IMR-90 (cell line): ENCODE data around the gene CRYGC. TPM values are rescaled to one million over a fixed set of nuclear protein-coding genes. Genes with fewer than 3 reads are reported as not detected.

Experiments
- ATAC-seq: fragments of 200-7000 bp; cut with Tn5 transposase; 2 replicates; pipeline ENCODE4 v1.9.1; 2020; ENCODE audit warnings: low read depth, mild to moderate bottlenecking, moderate library complexity
- BruUV-seq: library from RNA; stranded (reverse); fragments of 400-500 nt; replicated peaks from 2 replicates; lab custom pipeline; 2021; lab: Mats Ljungman, UMichigan
- CTCF ChIA-PET: fragments of 300-600 bp; formaldehyde crosslinking; extraction: SDS; loops from one replicate; lab custom pipeline; 2021; ENCODE audit warnings: antibody characterized with exemption; lab: Yijun Ruan, JAX
- POLR2A ChIA-PET: fragments of 300-600 bp; sonication (Branson Sonifier 250); formaldehyde crosslinking; loops from one replicate; lab custom pipeline; 2022; ENCODE audit warnings: antibody characterized with exemption; ENCODE audit not compliant: unreplicated experiment; lab: Charles Lee
- DNase-seq: peaks from one replicate; pipeline ENCODE4 v3.0.0; 2013
- H2AFZ ChIP-seq: replicated peaks from 2 replicates; pipeline ENCODE3; 2013; ENCODE audit warnings: low read length, mild to moderate bottlenecking; ENCODE audit not compliant: poor library complexity
- H2AK5ac ChIP-seq: 2 replicates; pipeline ENCODE4 v1.6.1; 2013; ENCODE audit warnings: low read depth, low read length, inconsistent platforms
- H2AK9ac ChIP-seq: replicated peaks from 2 replicates; pipeline ENCODE3; 2013; ENCODE audit warnings: mild to moderate bottlenecking, low read depth, low read length, moderate library complexity; ENCODE audit not compliant: poor library complexity
- H2BK120ac ChIP-seq: 2 replicates; pipeline ENCODE4 v1.6.1; 2013; ENCODE audit warnings: low read depth, low read length, inconsistent platforms
- H2BK15ac ChIP-seq: 3 replicates; pipeline ENCODE4 v1.6.1; 2013; ENCODE audit warnings: low read depth, low read length, inconsistent platforms
- H2BK20ac ChIP-seq: 2 replicates; pipeline ENCODE4 v1.6.1; 2013; ENCODE audit warnings: low read depth, mild to moderate bottlenecking, inconsistent platforms, low read length, moderate library complexity
- H2BK5ac ChIP-seq: 2 replicates; pipeline ENCODE4 v1.6.1; 2013; ENCODE audit warnings: mild to moderate bottlenecking, low read depth, low read length, inconsistent platforms; ENCODE audit not compliant: poor library complexity, severe bottlenecking
- H3K14ac ChIP-seq: replicated peaks from 2 replicates; pipeline ENCODE4 v1.6.1; 2013; ENCODE audit warnings: low read depth, low read length, inconsistent platforms
- H3K18ac ChIP-seq: 2 replicates; pipeline ENCODE4 v1.6.1; 2013; ENCODE audit warnings: low read depth, low read length, control low read depth
- H3K23ac ChIP-seq: 2 replicates; pipeline ENCODE4 v1.6.1; 2013; ENCODE audit warnings: low read depth, low read length, inconsistent platforms
- H3K27ac ChIP-seq: 2 replicates; pipeline ENCODE4 v1.5.1; 2013; ENCODE audit warnings: mild to moderate bottlenecking, control low read depth, low read length; ENCODE audit not compliant: insufficient read depth
- H3K27me3 ChIP-seq: 2 replicates; pipeline ENCODE4 v1.6.1; 2013; ENCODE audit warnings: low read length; ENCODE audit not compliant: control insufficient read depth, insufficient read depth
- H3K36me3 ChIP-seq: 2 replicates; pipeline ENCODE4 v1.6.1; 2013; ENCODE audit warnings: low read length, mixed read lengths; ENCODE audit not compliant: control insufficient read depth, insufficient read depth
- H3K4ac ChIP-seq: 2 replicates; pipeline ENCODE4 v1.6.1; 2013; ENCODE audit warnings: low read depth, low read length, inconsistent platforms
- H3K4me1 ChIP-seq: 2 replicates; pipeline ENCODE4 v1.6.1; 2013; ENCODE audit warnings: low read length, mixed read lengths; ENCODE audit not compliant: control insufficient read depth, insufficient read depth
- H3K4me2 ChIP-seq: 2 replicates; pipeline ENCODE4 v1.6.1; 2013; ENCODE audit warnings: low read depth, mild to moderate bottlenecking, control low read depth, low read length, moderate library complexity
- H3K4me3 ChIP-seq: 2 replicates; pipeline ENCODE4 v1.5.1; 2013; ENCODE audit warnings: low read depth, mild to moderate bottlenecking, control low read depth, low read length, moderate library complexity; ENCODE audit not compliant: insufficient read depth
- H3K56ac ChIP-seq: 2 replicates; pipeline ENCODE4 v1.6.1; 2013; ENCODE audit warnings: low read length, inconsistent platforms; ENCODE audit not compliant: insufficient read depth; ENCODE audit errors: extremely low read depth
- H3K79me1 ChIP-seq, 2 experiments: 2 replicates each; pipeline ENCODE4 v1.6.1; 2013; ENCODE audit warnings: low read length in 2 of 2, inconsistent platforms in 1 of 2, low read depth in 1 of 2
- H3K9ac ChIP-seq: 2 replicates; pipeline ENCODE4 v1.6.1; 2013; ENCODE audit warnings: low read depth, low read length, control low read depth
- H3K9me1 ChIP-seq: 2 replicates; pipeline ENCODE4 v1.6.1; 2013; ENCODE audit warnings: low read length, inconsistent platforms; ENCODE audit not compliant: insufficient read depth
- H3K9me3 ChIP-seq: 2 replicates; pipeline ENCODE4 v1.6.1; 2013; ENCODE audit warnings: low read length; ENCODE audit not compliant: control insufficient read depth, insufficient read depth
- H4K20me1 ChIP-seq: 2 replicates; pipeline ENCODE4 v1.6.1; 2013; ENCODE audit warnings: low read length, inconsistent platforms; ENCODE audit not compliant: insufficient read depth
- H4K5ac ChIP-seq: 2 replicates; pipeline ENCODE4 v1.6.1; 2013; ENCODE audit warnings: mild to moderate bottlenecking, low read depth, low read length, control low read depth
- H4K8ac ChIP-seq, 2 experiments: 2 replicates each; pipeline ENCODE4 v1.6.1; 2013; ENCODE audit warnings: low read depth in 2 of 2, low read length in 2 of 2, control low read depth in 1 of 2, inconsistent platforms in 1 of 2
- H4K91ac ChIP-seq: 2 replicates; pipeline ENCODE4 v1.6.1; 2013; ENCODE audit warnings: low read depth, low read length, inconsistent platforms; ENCODE audit not compliant: insufficient read depth
- BHLHE40 ChIP-seq: fragments of 150-350 bp; IDR thresholded peaks from 2 replicates; pipeline ENCODE4 v1.6.1; 2016; ENCODE audit warnings: mild to moderate bottlenecking, low read depth, low read length
- CEBPB ChIP-seq: IDR thresholded peaks from 2 replicates; pipeline ENCODE4 v1.6.1; 2012; ENCODE audit warnings: low read depth, low read length, improper control_type of control experiment
- CHD1 ChIP-seq: IDR thresholded peaks from 2 replicates; pipeline ENCODE4 v1.6.1; 2012; ENCODE audit warnings: low read depth, low read length, improper control_type of control experiment
- ELK1 ChIP-seq: fragments of 150-350 bp; IDR thresholded peaks from 2 replicates; pipeline ENCODE4 v1.6.1; 2016; ENCODE audit warnings: low read depth, mild to moderate bottlenecking, low read length, moderate library complexity, borderline replicate concordance
- FOS ChIP-seq: fragments of 150-350 bp; IDR thresholded peaks from 2 replicates; pipeline ENCODE4 v1.6.1; 2016; ENCODE audit warnings: low read depth, low read length
- MAFK ChIP-seq: IDR thresholded peaks from 2 replicates; pipeline ENCODE4 v1.6.1; 2012; ENCODE audit warnings: low read depth, low read length, improper control_type of control experiment
- MAZ ChIP-seq: IDR thresholded peaks from 2 replicates; pipeline ENCODE4 v1.6.1; 2012; ENCODE audit warnings: low read depth, mild to moderate bottlenecking, low read length, improper control_type of control experiment, moderate library complexity, borderline replicate concordance
- MXI1 ChIP-seq: IDR thresholded peaks from 2 replicates; pipeline ENCODE4 v1.6.1; 2012; ENCODE audit warnings: low read depth, mild to moderate bottlenecking, low read length, moderate library complexity, borderline replicate concordance
- NFE2L2 ChIP-seq: fragments of 150-350 bp; IDR thresholded peaks from 2 replicates; pipeline ENCODE4 v1.6.1; 2016; ENCODE audit warnings: low read depth, mild to moderate bottlenecking, low read length
- POLR2A ChIP-seq: IDR thresholded peaks from 2 replicates; pipeline ENCODE4 v1.6.1; 2012; ENCODE audit warnings: mild to moderate bottlenecking, low read depth, low read length
- RAD21 ChIP-seq: IDR thresholded peaks from 2 replicates; pipeline ENCODE4 v1.6.1; 2012; ENCODE audit warnings: low read length, improper control_type of control experiment
- RCOR1 ChIP-seq: IDR thresholded peaks from 2 replicates; pipeline ENCODE4 v1.6.1; 2012; ENCODE audit warnings: mild to moderate bottlenecking, low read length, improper control_type of control experiment; ENCODE audit not compliant: insufficient replicate concordance
- RFX5 ChIP-seq: IDR thresholded peaks from 2 replicates; pipeline ENCODE4 v1.8.0; 2012; ENCODE audit warnings: low read depth, mild to moderate bottlenecking, low read length, moderate library complexity
- SMC3 ChIP-seq: fragments of 150-350 bp; IDR thresholded peaks from 2 replicates; pipeline ENCODE4 v1.6.1; 2016; ENCODE audit warnings: low read depth, mild to moderate bottlenecking, antibody characterized with exemption, low read length, moderate library complexity
- USF2 ChIP-seq: fragments of 150-350 bp; IDR thresholded peaks from 2 replicates; pipeline ENCODE4 v1.6.1; 2017; ENCODE audit warnings: mild to moderate bottlenecking, antibody characterized with exemption, low read length, low read depth
- WGBS, 2 experiments: methylation state at CpG; one replicate each; pipeline versions ENCODE4 v1.1.5 to v1.1.7; 2013; ENCODE audit warnings: missing lambda C conversion rate in 2 of 2; ENCODE audit not compliant: insufficient read length in 1 of 2; ENCODE audit errors: extremely low coverage in 2 of 2; 5-methylcytosine and 5-hydroxymethylcytosine counted together
- dilution Hi-C: fragments of 300-500 bp; cut with HindIII; formaldehyde crosslinking; loops from one replicate; pipeline ENCODE4 v1.14.3; 2018; ENCODE audit warnings: low sequenced_read_pairs; ENCODE audit not compliant: unreplicated experiment
- in situ Hi-C: fragments of 300-500 bp; cut with MboI; formaldehyde crosslinking; loops from 3 replicates; pipeline ENCODE4 v1.14.3; 2019; ENCODE audit warnings: low sequenced_read_pairs, inconsistent platforms, mixed read lengths
- intact Hi-C: fragments of 100-400 bp; cut with micrococcal nuclease; formaldehyde crosslinking; loops from 2 replicates; pipeline ENCODE4 v1.10.0; 2022
- polyA plus RNA-seq, 3 experiments: library from polyadenylated mRNA; depleted of rRNA; stranded (reverse); fragments of >200 nt; gene quantifications; 2 replicates each; pipeline ENCODE4 v1.2.3, GENCODE V29; 2012; ENCODE audit warnings: low replicate concordance in 1 of 3
- total RNA-seq: library from RNA; depleted of rRNA; stranded (reverse); fragments of >200 nt; gene quantifications from 2 replicates; pipeline ENCODE4 v1.2.3, GENCODE V29; 2012
- TF ChIP-seq, protein P1 (sequence below): conservative IDR thresholded peaks from 2 replicates; pipeline ENCODE4 v1.5.1; 2012; ENCODE audit warnings: mild to moderate bottlenecking, low read depth, low read length, improper control_type of control experiment

Gene CRYGC
- total and polyA plus RNA-seq, 2 of the 4 experiments (the other 2 are of a cell fraction): not detected

DNA sequence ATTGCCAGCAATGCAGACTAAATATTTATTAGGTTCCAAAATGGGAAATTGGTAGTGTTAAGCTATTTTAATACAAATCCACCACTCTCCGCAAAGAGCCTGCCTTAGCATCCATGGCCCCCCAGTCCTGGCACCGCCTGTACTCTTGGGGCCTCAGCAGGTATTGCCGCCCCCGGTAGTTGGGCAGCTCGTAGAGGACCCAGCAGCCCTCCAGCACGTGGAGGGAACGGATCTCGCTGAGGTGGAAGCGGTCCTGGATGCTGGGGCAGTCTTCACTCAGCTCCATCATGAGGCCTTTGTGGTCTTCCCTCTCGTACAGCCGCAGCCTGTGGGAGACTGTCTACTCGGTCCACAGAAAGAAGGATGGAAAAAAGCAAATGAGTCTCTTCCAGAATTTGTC, 1.5 kb downstream of the CRYGC start:
- Histone ChIP-seq H3K9ac (no peak overlapping the region), H2BK120ac (no peak overlapping the region), H4K8ac (no peak overlapping the region), H4K91ac (no peak overlapping the region), H2AFZ (no peak overlapping the region), H2BK5ac (no peak overlapping the region), H2AK9ac (no peak overlapping the region), H3K18ac (no peak overlapping the region), H2AK5ac (no peak overlapping the region), H3K9me3 (no peaks in the 10 kb centered on the region), H3K27ac (no peak overlapping the region), H3K79me1 (no peaks in the 10 kb centered on the region), H3K23ac (no peak overlapping the region), H4K20me1 (no peaks in the 10 kb centered on the region), H3K56ac (no peak overlapping the region), H2BK15ac (no peak overlapping the region), H3K4me1 (no peaks in the 10 kb centered on the region), H3K4me3 (no peak overlapping the region), H3K4me2 (no peak overlapping the region), H3K14ac (no peak overlapping the region), H2BK20ac (no peak overlapping the region), H3K9me1 (no peaks in the 10 kb centered on the region), H3K27me3 (peaks cover 16% of the 10 kb centered on the region), H3K4ac (no peak overlapping the region), H4K5ac (no peak overlapping the region), H3K36me3 (no peaks in the 10 kb centered on the region)
- dilution Hi-C loops (no loop called here), intact Hi-C loops (no loop called here), in situ Hi-C loops (no loop called here)
- BruUV-seq: no TSS peak
- TF ChIP-seq RFX5 (no peak), RCOR1 (no peak), MAFK (no peak), NFE2L2 (no peak), SMC3 (no peak), RAD21 (no peak), BHLHE40 (no peak), CEBPB (no peak), ELK1 (no peak), CHD1 (no peak), FOS (no peak), MXI1 (no peak), MAZ (no peak), USF2 (no peak), POLR2A (no peak)
- TF ChIP-seq, protein P1, sequence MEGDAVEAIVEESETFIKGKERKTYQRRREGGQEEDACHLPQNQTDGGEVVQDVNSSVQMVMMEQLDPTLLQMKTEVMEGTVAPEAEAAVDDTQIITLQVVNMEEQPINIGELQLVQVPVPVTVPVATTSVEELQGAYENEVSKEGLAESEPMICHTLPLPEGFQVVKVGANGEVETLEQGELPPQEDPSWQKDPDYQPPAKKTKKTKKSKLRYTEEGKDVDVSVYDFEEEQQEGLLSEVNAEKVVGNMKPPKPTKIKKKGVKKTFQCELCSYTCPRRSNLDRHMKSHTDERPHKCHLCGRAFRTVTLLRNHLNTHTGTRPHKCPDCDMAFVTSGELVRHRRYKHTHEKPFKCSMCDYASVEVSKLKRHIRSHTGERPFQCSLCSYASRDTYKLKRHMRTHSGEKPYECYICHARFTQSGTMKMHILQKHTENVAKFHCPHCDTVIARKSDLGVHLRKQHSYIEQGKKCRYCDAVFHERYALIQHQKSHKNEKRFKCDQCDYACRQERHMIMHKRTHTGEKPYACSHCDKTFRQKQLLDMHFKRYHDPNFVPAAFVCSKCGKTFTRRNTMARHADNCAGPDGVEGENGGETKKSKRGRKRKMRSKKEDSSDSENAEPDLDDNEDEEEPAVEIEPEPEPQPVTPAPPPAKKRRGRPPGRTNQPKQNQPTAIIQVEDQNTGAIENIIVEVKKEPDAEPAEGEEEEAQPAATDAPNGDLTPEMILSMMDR: no peak
- ChIA-PET POLR2A (no interaction called here), CTCF (no interaction called here)
- ATAC-seq (no peak), DNase-seq (no peak)
- 65% methylated on average over 7 of the region's 12 CpGs; no CpG with 5 or more reads in 1 of the 2 experiments for WGBS, 2 experiments
